ENCODE measurements around the gene CCDC9. TPM values are rescaled to one million over a fixed set of nuclear protein-coding genes. Genes with fewer than 3 reads are reported as not detected.

CCDC9 gene
- total and polyA plus RNA-seq, 2 experiments from 2014 or later: 14.5 to 15.0 TPM

DNA sequence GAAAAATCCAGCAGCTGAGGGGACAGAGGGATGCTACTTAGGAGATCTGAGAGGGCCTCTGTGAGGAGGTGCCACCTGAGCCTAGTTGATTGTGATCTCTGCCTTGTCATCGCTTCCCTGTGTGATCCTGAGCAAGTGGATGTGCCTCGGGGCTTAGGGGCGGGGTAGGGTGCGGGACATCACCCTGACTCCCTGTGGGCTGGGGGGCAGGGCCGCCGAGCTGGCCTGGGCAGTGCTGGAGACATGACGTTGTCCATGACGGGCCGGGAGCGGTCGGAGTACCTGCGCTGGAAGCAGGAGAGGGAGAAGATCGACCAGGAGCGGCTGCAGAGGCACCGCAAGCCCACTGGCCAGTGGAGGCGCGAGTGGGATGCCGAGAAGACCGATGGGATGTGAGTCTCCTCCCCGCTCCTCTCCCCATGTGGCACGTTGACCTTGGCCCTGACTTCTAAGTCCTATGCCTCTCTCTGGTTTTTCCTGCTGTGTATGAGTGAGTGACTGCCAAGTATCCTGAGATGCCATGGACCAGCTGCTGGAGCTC lies 10.1 kb downstream of the CCDC9 start (continued):
- no peak for TF ChIP-seq POLR2AphosphoS5 (IDR thresholded peaks at IDR 0.05; ENCODE audit: low read depth)
- TF ChIP-seq ZNF114 (CRISPR knock-in tag; IDR thresholded peaks at IDR 0.05): no peak
- TF ChIP-seq ZNF331 (CRISPR knock-in tag; IDR thresholded peaks at IDR 0.05; ENCODE audit: low read depth): no peak

GRCh38 chr19:47267350-47267759 lies 11.0 kb downstream of the CCDC9 start:
- no peak for DNase-seq (ENCODE audit: low spot score)
- peaks cover 7% of the 10 kb centered on the region; the same call in 1 of the 2 replicates for H3K4me1 ChIP-seq (ENCODE audit: insufficient read depth)
- H3K27me3 ChIP-seq (ENCODE audit: insufficient read depth): no peaks in the 10 kb centered on the region
- H3K4me3 Mint-ChIP-seq: no peak overlapping the region
- peaks cover 3% of the 10 kb centered on the region for H4K20me1 ChIP-seq (replicated peaks; ENCODE audit: insufficient read depth)
- no peaks in the 10 kb centered on the region for H3K9me2 ChIP-seq (ENCODE audit: insufficient read depth)
- no peak overlapping the region for H2AFZ ChIP-seq
- H3K4me1 Mint-ChIP-seq: peaks cover 13% of the 10 kb centered on the region
- H3K9me3 Mint-ChIP-seq: no peaks in the 10 kb centered on the region; the same call in 2 of the 3 replicates
- peaks cover 8% of the 10 kb centered on the region; the same call in 1 of the 2 replicates for H3F3A ChIP-seq (replicated peaks; ENCODE audit: low read depth)
- peaks cover 18% of the 10 kb centered on the region for H3K27me3 Mint-ChIP-seq (ENCODE audit: insufficient read depth, low read depth, poor library complexity)
- no peaks in the 10 kb centered on the region for H3K79me2 ChIP-seq (replicated peaks; ENCODE audit: insufficient read depth)
- no peak for ATAC-seq
- H3K27ac ChIP-seq (ENCODE audit: low read depth): no peak overlapping the region
- H3K4me2 ChIP-seq: no peak overlapping the region
- no peak overlapping the region for H3K4me3 ChIP-seq
- H3K36me3 ChIP-seq (ENCODE audit: insufficient read depth): no peaks in the 10 kb centered on the region; the same call in 1 of the 2 replicates
- no peak overlapping the region for H3K27ac Mint-ChIP-seq
- TF ChIP-seq ZNF462 (CRISPR knock-in tag; IDR thresholded peaks at IDR 0.05) (no peak), CREB1 (CRISPR knock-in tag; IDR thresholded peaks at IDR 0.05; ENCODE audit: low read depth) (no peak), NANOG (IDR thresholded peaks at IDR 0.05; ENCODE audit: borderline replicate concordance) (no peak), ZNF331 (CRISPR knock-in tag; IDR thresholded peaks at IDR 0.05; ENCODE audit: low read depth) (no peak)
- peaks cover 60% of the 10 kb centered on the region for H3K36me3 Mint-ChIP-seq (ENCODE audit: low read depth)

Data from GM23338 (cell line).